Astrocyte (in vitro differentiated cells and primary cell): ENCODE results near the gene PLB1. TPM values are rescaled to one million over a fixed set of nuclear protein-coding genes. Genes with fewer than 3 reads are reported as not detected.
A peak's percentile ranks its signal among the peaks of the same experiment; 100 is the strongest.

ENCODE experiments used
- DNase-seq: peaks from one replicate; pipeline ENCODE4 v3.0.0-alpha.2; 2010; ENCODE audit warnings: low read depth
- FAIRE-seq: peaks from 2 replicates; lab custom pipeline; 2011; peaks lifted over from hg19 to GRCh38; lab: Jason Lieb, UNC
- H2AFZ ChIP-seq: 2 replicates; pipeline ENCODE4 v1.6.0; 2012; ENCODE audit warnings: low read depth, low read length, inconsistent platforms
- H3K27ac ChIP-seq: 2 replicates; pipeline ENCODE4 v1.5.1; 2011; ENCODE audit warnings: low read depth, low read length, inconsistent platforms
- H3K27me3 ChIP-seq: 2 replicates; pipeline ENCODE4 v1.6.0; 2011; ENCODE audit warnings: low read length, inconsistent platforms; ENCODE audit not compliant: insufficient read depth
- H3K36me3 ChIP-seq: 2 replicates; pipeline ENCODE4 v1.5.1; 2011; ENCODE audit warnings: low read length, inconsistent platforms; ENCODE audit not compliant: insufficient read depth
- H3K4me1 ChIP-seq: 2 replicates; pipeline ENCODE4 v1.5.1; 2011; ENCODE audit warnings: low read length, inconsistent platforms; ENCODE audit not compliant: insufficient read depth
- H3K4me2 ChIP-seq: 2 replicates; pipeline ENCODE4 v1.6.0; 2012; ENCODE audit warnings: low read length, inconsistent platforms
- H3K4me3 ChIP-seq: 2 replicates; pipeline ENCODE4 v1.5.1; 2011; ENCODE audit warnings: low read depth, mild to moderate bottlenecking, low read length, inconsistent platforms; ENCODE audit not compliant: insufficient read depth
- H3K79me2 ChIP-seq: 2 replicates; pipeline ENCODE4 v1.6.0; 2012; ENCODE audit warnings: mild to moderate bottlenecking, low read length, inconsistent platforms; ENCODE audit not compliant: insufficient read depth
- H3K9ac ChIP-seq: 2 replicates; pipeline ENCODE4 v1.6.0; 2012; ENCODE audit warnings: mild to moderate bottlenecking, low read length, inconsistent platforms
- H3K9me3 ChIP-seq: 2 replicates; pipeline ENCODE4 v1.5.1; 2012; ENCODE audit warnings: low read depth, mild to moderate bottlenecking, low read length, inconsistent platforms; ENCODE audit not compliant: insufficient read depth
- H4K20me1 ChIP-seq: 2 replicates; pipeline ENCODE4 v1.6.0; 2012; ENCODE audit warnings: low read length, inconsistent platforms; ENCODE audit not compliant: insufficient read depth
- H3K27ac Mint-ChIP-seq: one replicate; pipeline ENCODE4 v1.8.0; 2021; ENCODE audit warnings: mild to moderate bottlenecking, mixed read lengths; ENCODE audit not compliant: unreplicated experiment
- H3K27me3 Mint-ChIP-seq: one replicate; pipeline ENCODE4 v1.8.0; 2021; ENCODE audit warnings: low read depth, mixed read lengths; ENCODE audit not compliant: unreplicated experiment
- H3K36me3 Mint-ChIP-seq: one replicate; pipeline ENCODE4 v1.8.0; 2021; ENCODE audit warnings: low read depth, mixed read lengths; ENCODE audit not compliant: unreplicated experiment
- H3K4me1 Mint-ChIP-seq: one replicate; pipeline ENCODE4 v1.8.0; 2021; ENCODE audit warnings: low read depth, mixed read lengths; ENCODE audit not compliant: unreplicated experiment
- H3K4me3 Mint-ChIP-seq: one replicate; pipeline ENCODE4 v1.8.0; 2021; ENCODE audit warnings: mild to moderate bottlenecking, moderate library complexity, mixed read lengths; ENCODE audit not compliant: unreplicated experiment
- H3K9me3 Mint-ChIP-seq: one replicate; pipeline ENCODE4 v1.8.0; 2021; ENCODE audit warnings: mild to moderate bottlenecking, mixed read lengths; ENCODE audit not compliant: unreplicated experiment
- EZH2 ChIP-seq: IDR thresholded peaks from 2 replicates; pipeline ENCODE4 v1.6.1; 2012; ENCODE audit warnings: mild to moderate bottlenecking, low read length, inconsistent platforms; ENCODE audit not compliant: insufficient read depth
- total RNA-seq: library from RNA; stranded (reverse); gene quantifications from 2 replicates; pipeline ENCODE4 v1.2.1, GENCODE V29; 2021
- TF ChIP-seq, protein P1 (sequence below): IDR thresholded peaks from 2 replicates; pipeline ENCODE4 v1.5.1; 2011; ENCODE audit warnings: low read depth, mild to moderate bottlenecking, inconsistent platforms, low read length, moderate library complexity; ENCODE audit not compliant: insufficient read depth

The PLB1 gene
- total RNA-seq, 1 donor from 2014 or later: 0.98 TPM

DNA sequence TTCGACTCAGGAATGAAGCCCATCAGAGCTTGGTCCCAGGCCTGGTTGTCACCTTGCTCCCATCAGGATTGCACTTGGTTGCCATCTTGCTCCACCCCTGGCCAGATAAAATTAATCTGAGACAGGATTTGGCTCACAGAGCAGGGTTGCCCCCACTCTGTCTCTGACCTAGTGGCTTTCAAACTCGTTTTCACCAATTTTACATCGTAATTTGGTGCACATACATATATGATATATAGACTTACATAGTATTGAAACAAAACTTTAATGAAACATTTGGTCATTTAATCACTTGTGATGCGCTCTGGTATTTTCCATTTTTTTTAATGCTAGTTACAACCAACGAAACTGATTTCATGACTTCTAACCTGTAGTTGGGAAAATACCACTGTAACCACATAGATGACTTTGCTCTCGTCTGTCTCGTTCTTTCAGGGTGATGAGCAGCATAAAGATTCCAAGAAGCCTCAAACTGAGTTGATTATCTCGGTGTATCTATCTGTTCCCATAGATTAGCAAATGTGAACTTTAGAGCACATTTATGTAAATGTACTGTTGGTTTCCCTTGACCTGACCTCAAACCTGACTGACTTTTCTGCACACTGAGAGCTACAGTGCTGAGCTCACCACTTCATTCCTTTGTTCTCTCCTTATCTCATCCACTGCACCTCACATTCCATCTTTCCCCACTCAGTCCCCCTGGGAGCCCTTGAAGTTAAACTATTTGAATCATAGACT is 30.5 kb upstream of the PLB1 start:
- Histone ChIP-seq H3K27me3 (no peaks in the 10 kb centered on the region), H3K4me2 (no peak overlapping the region), H3K9ac (no peak overlapping the region), H3K27ac (no peak overlapping the region), H4K20me1 (no peaks in the 10 kb centered on the region), H2AFZ (no peak overlapping the region), H3K36me3 (no peaks in the 10 kb centered on the region), H3K4me1 (no peaks in the 10 kb centered on the region), H3K9me3 (no peaks in the 10 kb centered on the region), H3K79me2 (no peaks in the 10 kb centered on the region), H3K4me3 (no peak overlapping the region)
- peaks cover 11% of the 10 kb centered on the region for H3K27me3 Mint-ChIP-seq
- FAIRE-seq: peak; percentile 45
- peaks cover 3% of the 10 kb centered on the region for H3K36me3 Mint-ChIP-seq
- peaks cover 5% of the 10 kb centered on the region for H3K9me3 Mint-ChIP-seq
- DNase-seq: no peak
- no peak overlapping the region for H3K4me3 Mint-ChIP-seq
- no peak overlapping the region for H3K27ac Mint-ChIP-seq
- no peak for TF ChIP-seq EZH2
- TF ChIP-seq, protein P1, sequence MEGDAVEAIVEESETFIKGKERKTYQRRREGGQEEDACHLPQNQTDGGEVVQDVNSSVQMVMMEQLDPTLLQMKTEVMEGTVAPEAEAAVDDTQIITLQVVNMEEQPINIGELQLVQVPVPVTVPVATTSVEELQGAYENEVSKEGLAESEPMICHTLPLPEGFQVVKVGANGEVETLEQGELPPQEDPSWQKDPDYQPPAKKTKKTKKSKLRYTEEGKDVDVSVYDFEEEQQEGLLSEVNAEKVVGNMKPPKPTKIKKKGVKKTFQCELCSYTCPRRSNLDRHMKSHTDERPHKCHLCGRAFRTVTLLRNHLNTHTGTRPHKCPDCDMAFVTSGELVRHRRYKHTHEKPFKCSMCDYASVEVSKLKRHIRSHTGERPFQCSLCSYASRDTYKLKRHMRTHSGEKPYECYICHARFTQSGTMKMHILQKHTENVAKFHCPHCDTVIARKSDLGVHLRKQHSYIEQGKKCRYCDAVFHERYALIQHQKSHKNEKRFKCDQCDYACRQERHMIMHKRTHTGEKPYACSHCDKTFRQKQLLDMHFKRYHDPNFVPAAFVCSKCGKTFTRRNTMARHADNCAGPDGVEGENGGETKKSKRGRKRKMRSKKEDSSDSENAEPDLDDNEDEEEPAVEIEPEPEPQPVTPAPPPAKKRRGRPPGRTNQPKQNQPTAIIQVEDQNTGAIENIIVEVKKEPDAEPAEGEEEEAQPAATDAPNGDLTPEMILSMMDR: no peak
- H3K4me1 Mint-ChIP-seq: peaks cover 9% of the 10 kb centered on the region

DNA sequence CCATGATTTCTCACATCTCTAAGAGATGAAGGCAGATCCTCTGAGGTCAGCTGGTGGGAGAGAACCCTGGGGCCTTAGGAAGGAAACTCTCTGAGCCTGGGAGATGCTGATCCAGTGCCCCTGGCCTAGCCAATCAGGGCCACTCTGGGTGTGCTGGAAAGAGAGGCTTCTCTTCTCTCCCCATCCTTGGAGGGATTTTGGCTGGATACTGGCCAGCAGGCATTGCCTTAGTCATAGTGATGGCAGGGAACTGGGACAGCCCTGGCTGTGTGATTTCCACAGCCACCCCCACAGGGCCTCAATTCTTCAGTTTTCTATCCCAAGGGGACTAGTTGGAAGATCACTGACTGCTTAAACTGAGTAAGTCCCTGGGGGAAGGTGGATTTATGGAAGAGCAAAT is 26.6 kb upstream of the PLB1 start:
- TF ChIP-seq EZH2: no peak
- TF ChIP-seq, protein P1: no peak

DNA sequence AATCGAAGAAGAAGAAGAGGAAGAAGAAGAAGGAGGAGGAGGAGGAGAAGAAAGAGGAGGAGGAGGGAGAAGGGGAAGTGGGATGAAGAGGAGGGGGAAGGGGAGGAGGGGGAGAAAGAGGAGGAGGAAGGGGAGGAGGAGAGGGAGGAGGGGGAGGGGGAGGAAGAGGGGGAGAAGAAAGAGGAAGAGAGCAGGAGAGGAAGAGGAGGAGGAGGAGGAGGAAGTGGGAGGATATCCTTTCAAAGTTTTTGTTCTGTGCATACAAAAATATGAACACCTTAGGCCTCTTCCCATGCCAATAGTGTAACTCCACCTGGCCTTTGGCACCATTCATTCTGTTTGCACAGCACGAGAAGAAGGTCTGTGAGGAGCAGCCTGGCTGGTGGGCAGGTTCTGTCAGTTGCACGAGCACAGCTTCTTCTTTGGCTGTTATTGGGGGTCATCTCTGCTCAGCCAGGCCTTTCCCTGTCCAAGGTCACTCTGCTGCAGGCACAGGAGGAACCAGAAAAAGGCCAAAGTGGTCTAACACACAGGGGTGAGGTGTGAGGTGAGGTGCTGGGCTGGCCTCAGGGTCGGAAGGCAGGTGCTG is 25.8 kb upstream of the PLB1 start:
- H3K36me3 ChIP-seq: no peaks in the 10 kb centered on the region
- no peaks in the 10 kb centered on the region for H3K79me2 ChIP-seq
- no peak overlapping the region for H3K27ac ChIP-seq
- no peak overlapping the region for H3K4me3 Mint-ChIP-seq
- no peak overlapping the region for H3K27ac Mint-ChIP-seq
- TF ChIP-seq, protein P1: no peak
- no peak for TF ChIP-seq EZH2
- no peak overlapping the region for H3K9ac ChIP-seq
- H2AFZ ChIP-seq: no peak overlapping the region
- peaks cover 15% of the 10 kb centered on the region for H3K27me3 Mint-ChIP-seq
- no peaks in the 10 kb centered on the region for H4K20me1 ChIP-seq
- peaks cover 15% of the 10 kb centered on the region for H3K4me1 Mint-ChIP-seq
- no peak overlapping the region for H3K4me3 ChIP-seq
- peaks cover 7% of the 10 kb centered on the region for H3K9me3 Mint-ChIP-seq
- no peaks in the 10 kb centered on the region for H3K9me3 ChIP-seq
- FAIRE-seq (no peak), DNase-seq (no peak)
- no peaks in the 10 kb centered on the region for H3K4me1 ChIP-seq
- H3K27me3 ChIP-seq: no peaks in the 10 kb centered on the region
- H3K4me2 ChIP-seq: no peak overlapping the region
- peaks cover 4% of the 10 kb centered on the region for H3K36me3 Mint-ChIP-seq

More for the DNA sequence above, 26.6 kb upstream of the PLB1 start:
- Histone ChIP-seq H3K27ac (no peak overlapping the region), H3K4me3 (no peak overlapping the region), H3K36me3 (no peaks in the 10 kb centered on the region), H4K20me1 (no peaks in the 10 kb centered on the region), H3K4me1 (no peaks in the 10 kb centered on the region), H3K79me2 (no peaks in the 10 kb centered on the region), H2AFZ (no peak overlapping the region), H3K9ac (no peak overlapping the region), H3K9me3 (no peaks in the 10 kb centered on the region), H3K27me3 (no peaks in the 10 kb centered on the region), H3K4me2 (no peak overlapping the region)
- DNase-seq (peak; percentile 27), FAIRE-seq (no peak)
- Mint-ChIP-seq H3K36me3 (peaks cover 4% of the 10 kb centered on the region), H3K9me3 (peaks cover 4% of the 10 kb centered on the region), H3K27me3 (peaks cover 15% of the 10 kb centered on the region), H3K4me1 (peaks cover 10% of the 10 kb centered on the region), H3K4me3 (no peak overlapping the region), H3K27ac (no peak overlapping the region)
